ENCODE results near the gene SPATA33. TPM values are rescaled to one million over a fixed set of nuclear protein-coding genes. Genes with fewer than 3 reads are reported as not detected.

The SPATA33 gene
- total RNA-seq, 1 experiment from 2014 or later, result 17.4 TPM

DNA sequence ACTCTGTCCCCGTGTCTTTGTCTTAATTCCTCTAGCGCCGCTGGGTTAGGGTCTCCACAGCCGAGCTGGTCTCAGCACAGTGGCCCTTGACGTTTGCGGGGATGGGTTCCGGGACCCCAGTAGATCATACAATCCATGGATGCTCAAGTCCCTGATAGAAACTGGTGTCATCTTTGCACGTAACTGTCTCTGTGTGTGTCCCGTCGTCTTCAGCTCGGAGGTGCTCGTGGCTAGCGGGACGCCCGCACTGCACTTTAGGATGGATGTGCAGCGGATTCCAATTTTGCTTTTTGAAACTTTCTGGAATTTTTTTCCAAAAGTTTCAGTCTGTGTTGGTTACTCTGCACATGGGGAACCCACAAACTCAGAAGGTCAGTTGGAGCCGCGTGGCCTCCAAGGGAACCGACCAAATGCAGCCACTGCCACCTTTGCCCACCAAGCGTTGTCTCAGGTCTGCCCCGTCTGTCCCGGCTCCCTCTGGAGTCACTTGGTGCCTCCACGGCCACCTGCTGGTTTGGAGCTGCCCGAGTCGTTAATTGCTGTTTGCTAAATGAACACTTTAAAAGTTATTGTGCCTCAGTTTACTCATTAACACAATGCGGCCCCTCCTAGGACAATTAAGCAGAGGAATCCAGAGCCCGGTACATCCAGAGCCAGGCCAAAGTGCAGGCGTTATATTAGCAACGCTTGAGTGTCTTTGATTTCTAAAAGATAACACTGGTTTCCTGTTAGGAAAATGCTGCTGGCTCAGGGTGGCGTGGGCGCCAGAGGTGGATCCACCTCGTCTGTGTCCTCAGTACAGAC lies 49.5 kb upstream of the SPATA33 start:
- no peak overlapping the region for H2AK5ac ChIP-seq (ENCODE audit: insufficient read length, low read length)
- H3T11ph ChIP-seq (ENCODE audit: low read length), result no peak overlapping the region
- H2BK120ac ChIP-seq (ENCODE audit: low read depth, low read length, poor library complexity, severe bottlenecking), result no peak overlapping the region
- no peak overlapping the region for H3K14ac ChIP-seq (ENCODE audit: insufficient read depth, low read length)
- peaks cover 6 to 7% of the 10 kb centered on the region in 2 experiments for H3K4me1 Mint-ChIP-seq
- peak overlapping the region in 1 of 3 experiments; percentile 82; a peak in 1 of 7 replicates for H3K27ac Mint-ChIP-seq
- H3K4me2 ChIP-seq (ENCODE audit: insufficient read depth, insufficient read length, low read length), result no peak overlapping the region
- H3K27me3 Mint-ChIP-seq (ENCODE audit: low read depth), result peaks cover 4% of the 10 kb centered on the region
- H2BK15ac ChIP-seq (ENCODE audit: low read depth, low read length), result no peak overlapping the region
- H2BK12ac ChIP-seq (ENCODE audit: insufficient read length, low read depth, low read length), result no peak overlapping the region
- no peak overlapping the region for H2BK20ac ChIP-seq (ENCODE audit: low read depth, low read length, poor library complexity, severe bottlenecking)
- no peak overlapping the region for H3K23ac ChIP-seq (ENCODE audit: insufficient read length, low read depth, low read length)
- no CpG with 5 or more reads among the region's 32 CpGs for WGBS (ENCODE audit: extremely low coverage, insufficient read length, low lambda C conversion rate)
- H3K27me3 ChIP-seq (ENCODE audit: insufficient read depth, low read length), result no peaks in the 10 kb centered on the region
- no peak overlapping the region for H3K4ac ChIP-seq (ENCODE audit: low read depth, low read length)
- no peak overlapping the region for H4K5ac ChIP-seq (ENCODE audit: insufficient read length, low read depth, low read length)
- no peaks in the 10 kb centered on the region for H3K9me3 ChIP-seq (ENCODE audit: control insufficient read depth, low read depth, low read length)
- H3K9ac ChIP-seq (ENCODE audit: extremely low read depth, insufficient read length, low read length), result no peak overlapping the region
- no peaks in the 10 kb centered on the region; the same call in 1 of the 2 replicates for H3K4me1 ChIP-seq (ENCODE audit: insufficient read depth, low read length)
- no peak overlapping the region for H4K91ac ChIP-seq (ENCODE audit: insufficient read length, low read depth, low read length)
- peaks cover 0 to 2% (median 0%) of the 10 kb centered on the region in 3 experiments; a peak in 1 of 7 replicates for H3K36me3 Mint-ChIP-seq (ENCODE audit: insufficient read depth in 1 of 3, low read depth in 3 of 3)
- H3K9me3 Mint-ChIP-seq, result no peaks in the 10 kb centered on the region; a peak in 1 of 5 replicates
- no peak overlapping the region for H3K18ac ChIP-seq (ENCODE audit: insufficient read length, low read depth, low read length)
- TF ChIP-seq, protein P1, sequence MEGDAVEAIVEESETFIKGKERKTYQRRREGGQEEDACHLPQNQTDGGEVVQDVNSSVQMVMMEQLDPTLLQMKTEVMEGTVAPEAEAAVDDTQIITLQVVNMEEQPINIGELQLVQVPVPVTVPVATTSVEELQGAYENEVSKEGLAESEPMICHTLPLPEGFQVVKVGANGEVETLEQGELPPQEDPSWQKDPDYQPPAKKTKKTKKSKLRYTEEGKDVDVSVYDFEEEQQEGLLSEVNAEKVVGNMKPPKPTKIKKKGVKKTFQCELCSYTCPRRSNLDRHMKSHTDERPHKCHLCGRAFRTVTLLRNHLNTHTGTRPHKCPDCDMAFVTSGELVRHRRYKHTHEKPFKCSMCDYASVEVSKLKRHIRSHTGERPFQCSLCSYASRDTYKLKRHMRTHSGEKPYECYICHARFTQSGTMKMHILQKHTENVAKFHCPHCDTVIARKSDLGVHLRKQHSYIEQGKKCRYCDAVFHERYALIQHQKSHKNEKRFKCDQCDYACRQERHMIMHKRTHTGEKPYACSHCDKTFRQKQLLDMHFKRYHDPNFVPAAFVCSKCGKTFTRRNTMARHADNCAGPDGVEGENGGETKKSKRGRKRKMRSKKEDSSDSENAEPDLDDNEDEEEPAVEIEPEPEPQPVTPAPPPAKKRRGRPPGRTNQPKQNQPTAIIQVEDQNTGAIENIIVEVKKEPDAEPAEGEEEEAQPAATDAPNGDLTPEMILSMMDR (conservative IDR thresholded peaks at IDR 0.05), result no peak
- H3K79me1 ChIP-seq (ENCODE audit: insufficient read depth, low read depth, low read length, poor library complexity, severe bottlenecking), result no peaks in the 10 kb centered on the region
- H3K4me3 Mint-ChIP-seq, result no peak overlapping the region
- no peak for DNase-seq
- H3K23me2 ChIP-seq (ENCODE audit: insufficient read length, low read depth, low read length, poor library complexity, severe bottlenecking), result peaks cover 2% of the 10 kb centered on the region
- no peak overlapping the region for H2BK5ac ChIP-seq (ENCODE audit: insufficient read length, low read length)
- H3K56ac ChIP-seq (ENCODE audit: insufficient read length, low read depth, low read length), result no peak overlapping the region
- H3K27ac ChIP-seq (ENCODE audit: insufficient read length, low read depth, low read length), result no peak overlapping the region
- no peak overlapping the region for H4K8ac ChIP-seq (replicated peaks; ENCODE audit: insufficient read length, low read depth, low read length)
- no peak overlapping the region for H2AFZ ChIP-seq (ENCODE audit: low read length)
- H3K79me2 ChIP-seq (ENCODE audit: insufficient read depth, low read length), result no peaks in the 10 kb centered on the region
- no peaks in the 10 kb centered on the region for H4K20me1 ChIP-seq (ENCODE audit: control insufficient read depth, insufficient read depth, insufficient read length)
